HepG2 (cell line): ENCODE measurements around the gene ADAMTSL3. TPM values are rescaled to one million over a fixed set of nuclear protein-coding genes. Genes with fewer than 3 reads are reported as not detected.

Source experiments
- ATAC-seq: fragments of 200-7000 bp; cut with Tn5 transposase; 3 replicates; pipeline ENCODE4 v1.9.1; 2020; ENCODE audit warnings: mild to moderate bottlenecking, moderate library complexity
- BruUV-seq: library from RNA; stranded (reverse); fragments of 400-500 nt; replicated peaks from 2 replicates; lab custom pipeline; 2021; lab: Mats Ljungman, UMichigan
- CTCF ChIA-PET: fragments of 300-600 bp; formaldehyde crosslinking; extraction: SDS; loops from one replicate; lab custom pipeline; 2021; ENCODE audit warnings: low total read pairs, inconsistent platforms, low intra/inter-chr PET ratio; lab: Yijun Ruan, JAX
- POLR2A ChIA-PET: fragments of 350-600 bp; sonication (Branson Sonifier 250); formaldehyde crosslinking; loops from one replicate; lab custom pipeline; 2020; ENCODE audit warnings: antibody characterized with exemption, inconsistent platforms; lab: Yijun Ruan, JAX
- DNase-seq: peaks from one replicate; pipeline ENCODE4 v3.0.0-alpha.2; 2015; ENCODE audit warnings: low spot score
- FAIRE-seq: peaks from 3 replicates; lab custom pipeline; 2011; peaks lifted over from hg19 to GRCh38; lab: Jason Lieb, UNC
- H2AFZ ChIP-seq: one replicate; pipeline ENCODE4 v1.6.1; 2011; ENCODE audit warnings: low read length, inconsistent platforms
- H3K27ac ChIP-seq: fragments of 300-600 bp; 3 replicates; pipeline ENCODE4 v1.8.0; 2011; ENCODE audit warnings: mixed run types, mild to moderate bottlenecking, mixed read lengths, low read length, inconsistent platforms; ENCODE audit not compliant: insufficient read depth; ENCODE audit errors: extremely low read length
- H3K27me3 ChIP-seq, 2 experiments: fragments of 200-600 bp in 1 of 2; 2 replicates in 1 of 2; 3 replicates in 1 of 2; pipeline versions ENCODE4 v1.6.0 to v1.8.0; 2011; ENCODE audit warnings: low read length in 2 of 2, mild to moderate bottlenecking in 2 of 2, moderate library complexity in 2 of 2, inconsistent platforms in 1 of 2; ENCODE audit not compliant: insufficient read depth in 2 of 2, control insufficient read depth in 1 of 2
- H3K36me3 ChIP-seq, 2 experiments: fragments of 200-600 bp in 1 of 2; replicated peaks in 1 of 2; 2 replicates in 1 of 2; 3 replicates in 1 of 2; pipeline versions ENCODE4 v1.5.1 to v1.8.0; 2011; ENCODE audit warnings: low read length in 2 of 2, inconsistent platforms in 1 of 2; ENCODE audit not compliant: insufficient read depth in 2 of 2, control insufficient read depth in 1 of 2
- H3K4me1 ChIP-seq: 2 replicates; pipeline ENCODE4 v1.5.1; 2012; ENCODE audit warnings: low read length, inconsistent platforms; ENCODE audit not compliant: insufficient read depth
- H3K4me2 ChIP-seq: 2 replicates; pipeline ENCODE4 v1.6.0; 2011; ENCODE audit warnings: low read depth, low read length, inconsistent platforms
- H3K4me3 ChIP-seq, 3 experiments: fragments of 200-600 bp in 1 of 3; sonication (generic), shearing (Covaris generic) in 1 of 3; replicated peaks in 1 of 3; 2 replicates each; pipeline ENCODE4 v1.5.1; 2011 to 2016; ENCODE audit warnings: low read length in 3 of 3, inconsistent platforms in 2 of 3, low read depth in 2 of 3, mild to moderate bottlenecking in 2 of 3, control low read depth in 1 of 3, mixed read lengths in 1 of 3; ENCODE audit not compliant: insufficient read depth in 1 of 3
- H3K79me2 ChIP-seq: one replicate; pipeline ENCODE4 v1.6.1; 2011; ENCODE audit warnings: low read length, inconsistent platforms; ENCODE audit not compliant: insufficient read depth
- H3K9ac ChIP-seq: 2 replicates; pipeline ENCODE4 v1.6.0; 2011; ENCODE audit warnings: mild to moderate bottlenecking, low read depth, low read length, inconsistent platforms; ENCODE audit not compliant: insufficient read depth
- H3K9me3 ChIP-seq: 2 replicates; pipeline ENCODE4 v1.5.1; 2012; ENCODE audit warnings: mild to moderate bottlenecking, low read length
- H4K20me1 ChIP-seq: 2 replicates; pipeline ENCODE4 v1.6.0; 2011; ENCODE audit warnings: inconsistent platforms, mild to moderate bottlenecking, low read length, moderate library complexity; ENCODE audit not compliant: insufficient read depth
- DRAP1 ChIP-seq: IDR thresholded peaks from 2 replicates; pipeline ENCODE4 v1.6.1; 2016; ENCODE audit warnings: missing genetic modification reagents, missing compliant biosample characterization
- HNF4A ChIP-seq: sonication (generic); formaldehyde crosslinking; IDR thresholded peaks from 2 replicates; pipeline ENCODE4 v1.4.0; 2020; ENCODE audit warnings: missing genetic modification reagents
- IRF1 ChIP-seq: sonication (generic); formaldehyde crosslinking; IDR thresholded peaks from 2 replicates; pipeline ENCODE4 v1.4.0; 2020; ENCODE audit warnings: low read depth, mild to moderate bottlenecking, missing genetic modification reagents
- PAF1 ChIP-seq: IDR thresholded peaks from 2 replicates; pipeline ENCODE4 v1.6.1; 2016; ENCODE audit warnings: missing genetic modification reagents, missing compliant biosample characterization
- SMARCC2 ChIP-seq: fragments of 450-650 bp; IDR thresholded peaks from 2 replicates; pipeline ENCODE4 v1.6.1; 2017; ENCODE audit warnings: antibody characterized with exemption, mild to moderate bottlenecking
- STAG1 ChIP-seq: sonication (generic); formaldehyde crosslinking; IDR thresholded peaks from 2 replicates; pipeline ENCODE4 v1.4.0; 2020; ENCODE audit warnings: missing genetic modification reagents
- ZFP36L2 ChIP-seq: sonication (generic); formaldehyde crosslinking; IDR thresholded peaks from 2 replicates; pipeline ENCODE4 v1.4.0; 2020; ENCODE audit warnings: missing genetic modification reagents
- ZNF121 ChIP-seq: sonication (generic); formaldehyde crosslinking; IDR thresholded peaks from 2 replicates; pipeline ENCODE4 v1.5.0; 2020; ENCODE audit warnings: mild to moderate bottlenecking, missing genetic modification reagents
- ZNF446 ChIP-seq: sonication (generic); formaldehyde crosslinking; IDR thresholded peaks from 2 replicates; pipeline ENCODE4 v1.5.0; 2020; ENCODE audit warnings: mild to moderate bottlenecking, missing genetic modification reagents
- ZNF513 ChIP-seq: sonication (generic); formaldehyde crosslinking; conservative IDR thresholded peaks from 2 replicates; pipeline ENCODE4 v1.5.0; 2020; ENCODE audit warnings: missing genetic modification reagents
- ZNF670 ChIP-seq: sonication (generic); formaldehyde crosslinking; IDR thresholded peaks from 2 replicates; pipeline ENCODE4 v1.8.0; 2022; ENCODE audit warnings: mild to moderate bottlenecking, missing genetic modification reagents, borderline replicate concordance
- ZNF780A ChIP-seq: sonication (generic); formaldehyde crosslinking; IDR thresholded peaks from 2 replicates; pipeline ENCODE4 v1.8.0; 2022; ENCODE audit warnings: mild to moderate bottlenecking, missing genetic modification reagents, moderate library complexity
- WGBS: methylation state at CpG from one replicate; pipeline ENCODE4 v1.1.6; 2017; ENCODE audit warnings: low lambda C conversion rate; 5-methylcytosine and 5-hydroxymethylcytosine counted together
- in situ Hi-C: cut with HindIII; loops from 2 replicates; pipeline ENCODE4 v1.10.0; 2017; ENCODE audit warnings: low pct_unique_long_range_greater_than_20kb; ENCODE audit not compliant: extremely low pct_ligation_motif_present
- intact Hi-C: fragments of 100-400 bp; cut with micrococcal nuclease; formaldehyde crosslinking; loops from one replicate; pipeline ENCODE4 v1.10.0; 2022; ENCODE audit not compliant: unreplicated experiment
- polyA plus RNA-seq, 8 experiments: library from polyadenylated mRNA; depleted of rRNA in 3 of 8; stranded (reverse) in 7 of 8; unstranded in 1 of 8; fragments of >200 nt; fragmentation: Illumina TruSeq in 4 of 8; extraction: Trizol in 4 of 8; gene quantifications; 2 replicates each; pipeline versions ENCODE4 v1.2.1 to v1.2.3, GENCODE V29; 2011 to 2016; ENCODE audit warnings: low read depth in 4 of 8, missing spikeins in 1 of 8, mixed read lengths in 1 of 8; ENCODE audit not compliant: insufficient read depth in 1 of 8
- total RNA-seq, 5 experiments: library from RNA; depleted of rRNA; stranded (reverse); fragments of >200 nt; fragmentation: Illumina TruSeq; extraction: Trizol; gene quantifications; 2 replicates each; pipeline ENCODE4 v1.2.3, GENCODE V29; 2016; ENCODE audit warnings: low read depth in 1 of 5
- TF ChIP-seq, protein P1 (sequence below): IDR thresholded peaks from 2 replicates; pipeline ENCODE4 v1.6.1; 2016; ENCODE audit warnings: low read depth

The ADAMTSL3 gene
- total and polyA plus RNA-seq, 2 of the 13 experiments (the other 11 are each of a cell fraction or from before 2014, with no cell fraction given), result 0.04 to 0.09 TPM

DNA sequence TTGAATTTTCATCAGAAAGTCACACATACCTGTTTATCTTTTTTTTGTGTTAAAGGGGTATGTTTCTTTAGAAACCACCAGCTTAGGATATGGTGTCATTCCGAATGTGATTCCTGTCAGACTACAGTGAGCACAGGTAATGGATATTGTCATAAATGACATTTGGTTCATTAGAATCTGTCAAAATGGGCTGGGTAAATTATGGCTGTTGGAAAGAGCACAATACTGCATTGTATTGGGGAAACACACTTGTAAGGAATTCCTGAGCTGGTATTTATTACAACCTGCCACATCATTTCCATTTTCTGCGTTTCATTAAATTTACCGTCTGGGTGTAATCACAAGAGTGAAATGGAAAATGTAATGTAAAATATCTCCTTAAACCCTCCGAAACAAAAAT, 78.8 kb downstream of the ADAMTSL3 start:
- 52% methylated on average over 4 of the region's 4 CpGs for WGBS
- Histone ChIP-seq H4K20me1 (no peaks in the 10 kb centered on the region), H2AFZ (no peak overlapping the region), H3K9ac (no peak overlapping the region), H3K9me3 (no peaks in the 10 kb centered on the region), H3K36me3 (no peaks in the 10 kb centered on the region), H3K79me2 (no peaks in the 10 kb centered on the region), H3K4me3 (no peak overlapping the region), H3K4me2 (no peak overlapping the region), H3K27ac (no peak overlapping the region), H3K4me1 (no peaks in the 10 kb centered on the region), H3K27me3 (no peaks in the 10 kb centered on the region)
- in situ Hi-C loops (no loop called here), intact Hi-C loops (loop anchor here (5.0 kb wide), 1 partner anchor 240 kb away; no protein-coding TSS in a partner anchor)
- ATAC-seq (no peak), DNase-seq (no peak), FAIRE-seq (no peak)
- TF ChIP-seq ZNF780A (CRISPR knock-in tag) (no peak), ZFP36L2 (CRISPR knock-in tag) (no peak), ZNF121 (CRISPR knock-in tag) (no peak), SMARCC2 (no peak), ZNF670 (CRISPR knock-in tag) (no peak), ZNF513 (CRISPR knock-in tag) (no peak), STAG1 (CRISPR knock-in tag) (no peak), HNF4A (CRISPR knock-in tag) (no peak), ZNF446 (CRISPR knock-in tag) (no peak), IRF1 (CRISPR knock-in tag) (no peak), DRAP1 (CRISPR knock-in tag) (no peak), PAF1 (no peak)
- TF ChIP-seq, protein P1, sequence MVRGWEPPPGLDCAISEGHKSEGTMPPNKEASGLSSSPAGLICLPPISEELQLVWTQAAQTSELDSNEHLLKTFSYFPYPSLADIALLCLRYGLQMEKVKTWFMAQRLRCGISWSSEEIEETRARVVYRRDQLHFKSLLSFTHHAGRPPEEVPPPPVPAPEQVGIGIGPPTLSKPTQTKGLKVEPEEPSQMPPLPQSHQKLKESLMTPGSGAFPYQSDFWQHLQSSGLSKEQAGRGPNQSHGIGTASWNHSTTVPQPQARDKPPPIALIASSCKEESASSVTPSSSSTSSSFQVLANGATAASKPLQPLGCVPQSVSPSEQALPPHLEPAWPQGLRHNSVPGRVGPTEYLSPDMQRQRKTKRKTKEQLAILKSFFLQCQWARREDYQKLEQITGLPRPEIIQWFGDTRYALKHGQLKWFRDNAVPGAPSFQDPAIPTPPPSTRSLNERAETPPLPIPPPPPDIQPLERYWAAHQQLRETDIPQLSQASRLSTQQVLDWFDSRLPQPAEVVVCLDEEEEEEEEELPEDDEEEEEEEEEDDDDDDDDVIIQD (CRISPR knock-in tag), result no peak
- POLR2A ChIA-PET, result no interaction called here
- CTCF ChIA-PET, result no interaction called here
- no TSS peak for BruUV-seq
